Neural progenitor cell (in vitro differentiated cells): ENCODE results near the gene PMF1.

ENCODE experiments used
- EZH2 ChIP-seq: fragments of 200-600 bp; sonication (generic); IDR thresholded peaks from 2 replicates; pipeline ENCODE4 v1.6.1; 2017; ENCODE audit warnings: antibody characterized with exemption, mild to moderate bottlenecking, moderate library complexity
- EZH2phosphoT487 ChIP-seq: fragments of 200-600 bp; sonication (generic); IDR thresholded peaks from 2 replicates; pipeline ENCODE4 v1.6.1; 2017; ENCODE audit warnings: antibody characterized with exemption
- TF ChIP-seq, protein P1 (sequence below): fragments of 200-600 bp; sonication (generic); IDR thresholded peaks from 2 replicates; pipeline ENCODE4 v1.5.1; 2017; ENCODE audit warnings: antibody characterized with exemption, mild to moderate bottlenecking

DNA sequence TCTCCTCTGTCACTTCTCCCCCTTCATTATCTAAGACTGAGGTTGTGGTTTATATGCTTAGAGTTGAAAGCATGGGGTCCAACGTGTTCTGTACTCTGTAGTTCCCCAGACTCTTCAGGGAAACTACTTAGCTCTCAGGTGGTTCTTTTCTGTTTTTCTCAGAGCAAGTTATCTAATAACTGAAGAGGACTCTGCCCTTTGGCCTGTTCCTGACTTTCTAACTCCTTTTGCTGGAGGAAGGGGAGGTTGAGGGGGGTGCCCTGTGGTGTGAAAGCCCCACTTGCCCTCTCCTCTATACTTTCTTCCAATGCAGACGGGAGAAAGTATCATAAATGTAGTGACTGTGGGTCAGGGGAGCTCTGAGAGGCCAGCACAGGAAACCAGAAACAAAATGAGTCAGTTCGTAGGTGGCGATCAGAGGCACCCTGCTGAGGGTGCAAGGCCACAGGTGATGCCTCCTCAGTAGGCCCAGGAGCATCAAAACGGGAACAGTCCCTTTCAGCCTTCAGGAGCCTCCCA lies 13.9 kb upstream of the PMF1 start:
- TF ChIP-seq, protein P1, sequence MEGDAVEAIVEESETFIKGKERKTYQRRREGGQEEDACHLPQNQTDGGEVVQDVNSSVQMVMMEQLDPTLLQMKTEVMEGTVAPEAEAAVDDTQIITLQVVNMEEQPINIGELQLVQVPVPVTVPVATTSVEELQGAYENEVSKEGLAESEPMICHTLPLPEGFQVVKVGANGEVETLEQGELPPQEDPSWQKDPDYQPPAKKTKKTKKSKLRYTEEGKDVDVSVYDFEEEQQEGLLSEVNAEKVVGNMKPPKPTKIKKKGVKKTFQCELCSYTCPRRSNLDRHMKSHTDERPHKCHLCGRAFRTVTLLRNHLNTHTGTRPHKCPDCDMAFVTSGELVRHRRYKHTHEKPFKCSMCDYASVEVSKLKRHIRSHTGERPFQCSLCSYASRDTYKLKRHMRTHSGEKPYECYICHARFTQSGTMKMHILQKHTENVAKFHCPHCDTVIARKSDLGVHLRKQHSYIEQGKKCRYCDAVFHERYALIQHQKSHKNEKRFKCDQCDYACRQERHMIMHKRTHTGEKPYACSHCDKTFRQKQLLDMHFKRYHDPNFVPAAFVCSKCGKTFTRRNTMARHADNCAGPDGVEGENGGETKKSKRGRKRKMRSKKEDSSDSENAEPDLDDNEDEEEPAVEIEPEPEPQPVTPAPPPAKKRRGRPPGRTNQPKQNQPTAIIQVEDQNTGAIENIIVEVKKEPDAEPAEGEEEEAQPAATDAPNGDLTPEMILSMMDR = no peak
- TF ChIP-seq EZH2phosphoT487 = no peak
- TF ChIP-seq EZH2 = no peak
